Stomach (tissue), 4 donors: ENCODE data around the gene HLA-DQB1.
"Not testable (repeated sequence)": the region's sequence is repeated elsewhere in the genome, so short reads cannot be mapped to it uniquely, and the experiment has no call there.

Experiments used
- CTCF ChIP-seq, 7 experiments: fragments of 450-650 bp in 4 of 7; fragments of 200-600 bp in 3 of 7; sonication (generic) in 3 of 7; IDR thresholded peaks; one replicate each; pipeline ENCODE4 v1.5.1; 2016 to 2019; ENCODE audit warnings: antibody characterized with exemption in 7 of 7, control low read depth in 2 of 7, mild to moderate bottlenecking in 1 of 7
- EP300 ChIP-seq: sonication (generic); formaldehyde crosslinking; IDR thresholded peaks from one replicate; pipeline ENCODE4 v1.6.1; 2017; ENCODE audit warnings: antibody characterized with exemption
- POLR2A ChIP-seq, 4 donors: fragments of 450-650 bp; IDR thresholded peaks; one replicate each; pipeline ENCODE4 v1.6.1; 2016; ENCODE audit warnings: antibody characterized with exemption in 4 of 4, control low read depth in 2 of 4, mild to moderate bottlenecking in 1 of 4, moderate library complexity in 1 of 4
- POLR2AphosphoS5 ChIP-seq, 3 donors: sonication (generic); formaldehyde crosslinking; IDR thresholded peaks; one replicate each; pipeline ENCODE4 v1.6.1; 2016; ENCODE audit warnings: antibody characterized with exemption in 3 of 3

GRCh38 chr6:32641785-32642719 lies 24.4 kb downstream of the HLA-DQB1 start:
- TF ChIP-seq POLR2A (IDR thresholded peaks at IDR 0.05); POLR2AphosphoS5 (IDR thresholded peaks at IDR 0.05); CTCF (IDR thresholded peaks at IDR 0.05); EP300: not testable (repeated sequence)
